Large intestine (tissue), 3 donors: Measurements from ENCODE around the gene HLA-B. TPM values are rescaled to one million over a fixed set of nuclear protein-coding genes. Genes with fewer than 3 reads are reported as not detected.

Experiments
- DNase-seq, 2 donors: peaks; one replicate each; pipeline versions ENCODE4 v3.0.0 to v3.0.0-alpha.2; 2013
- H3K27ac ChIP-seq: one replicate; pipeline ENCODE4 v1.5.1; 2013; ENCODE audit warnings: low read length
- H3K27me3 ChIP-seq: 2 replicates; pipeline ENCODE4 v1.6.1; 2013; ENCODE audit warnings: low read length; ENCODE audit not compliant: control insufficient read depth, insufficient read depth
- H3K36me3 ChIP-seq: 2 replicates; pipeline ENCODE4 v1.6.1; 2013; ENCODE audit warnings: low read length; ENCODE audit not compliant: control insufficient read depth, insufficient read depth
- H3K4me1 ChIP-seq: one replicate; pipeline ENCODE4 v1.6.1; 2013; ENCODE audit warnings: low read length; ENCODE audit not compliant: control insufficient read depth, insufficient read depth
- H3K4me3 ChIP-seq: one replicate; pipeline ENCODE4 v1.5.1; 2013; ENCODE audit warnings: low read length
- H3K9me3 ChIP-seq: one replicate; pipeline ENCODE4 v1.6.1; 2013; ENCODE audit warnings: mild to moderate bottlenecking, low read depth, low read length, moderate library complexity; ENCODE audit not compliant: control insufficient read depth
- WGBS: methylation state at CpG from one replicate; pipeline ENCODE4 v1.1.5; 2013; ENCODE audit warnings: low lambda C conversion rate; ENCODE audit not compliant: insufficient coverage; 5-methylcytosine and 5-hydroxymethylcytosine counted together
- polyA plus RNA-seq: library from polyadenylated mRNA; unstranded; fragments of 120-200 nt; gene quantifications from one replicate; pipeline ENCODE4 v1.2.1, GENCODE V29; 2013

Gene HLA-B
- polyA plus RNA-seq, 1 donor, result 353 TPM

GRCh38 chr6:31340228-31340627 lies 16.8 kb downstream of the HLA-B start:
- DNase-seq, result no peak
- Histone ChIP-seq H3K27me3 (peaks cover 3% of the 10 kb centered on the region), H3K36me3 (no peaks in the 10 kb centered on the region), H3K4me3 (no peak overlapping the region), H3K4me1 (no peaks in the 10 kb centered on the region), H3K9me3 (peaks cover 8% of the 10 kb centered on the region), H3K27ac (no peak overlapping the region)

- Histone ChIP-seq H3K9me3 (peaks cover 8% of the 10 kb centered on the region), H3K36me3 (no peaks in the 10 kb centered on the region), H3K4me3 (no peak overlapping the region), H3K4me1 (no peaks in the 10 kb centered on the region), H3K27me3 (no peaks in the 10 kb centered on the region), H3K27ac (no peak overlapping the region)
- WGBS, result no CpG with 5 or more reads among the region's 3 CpGs
- no peak for DNase-seq
Measured at GRCh38 chr6:31339210-31339609, 17.8 kb downstream of the HLA-B start.

GRCh38 chr6:31336896-31337496 lies 20.0 kb downstream of the HLA-B start:
- Histone ChIP-seq H3K36me3 (no peaks in the 10 kb centered on the region), H3K27ac (no peak overlapping the region), H3K9me3 (peaks cover 8% of the 10 kb centered on the region), H3K4me3 (no peak overlapping the region), H3K4me1 (no peaks in the 10 kb centered on the region), H3K27me3 (no peaks in the 10 kb centered on the region)
- WGBS, result no CpG with 5 or more reads among the region's 3 CpGs
- DNase-seq, result no peak

GRCh38 chr6:31332637-31333602 lies 24.1 kb downstream of the HLA-B start:
- Histone ChIP-seq H3K36me3 (no peaks in the 10 kb centered on the region), H3K4me1 (no peaks in the 10 kb centered on the region), H3K27ac (no peak overlapping the region), H3K4me3 (no peak overlapping the region), H3K9me3 (peaks cover 2% of the 10 kb centered on the region), H3K27me3 (no peaks in the 10 kb centered on the region)
- 20% methylated on average over 1 of the region's 4 CpGs for WGBS
- DNase-seq, result no peak

GRCh38 chr6:31328355-31328960 lies 28.5 kb downstream of the HLA-B start:
- Histone ChIP-seq H3K4me3 (no peak overlapping the region), H3K4me1 (no peaks in the 10 kb centered on the region), H3K36me3 (no peaks in the 10 kb centered on the region), H3K27me3 (no peaks in the 10 kb centered on the region), H3K9me3 (no peaks in the 10 kb centered on the region), H3K27ac (no peak overlapping the region)
- no peak for DNase-seq
- WGBS, result 43% methylated on average over 2 of the region's 7 CpGs

- Histone ChIP-seq H3K36me3 (no peaks in the 10 kb centered on the region), H3K4me3 (no peak overlapping the region), H3K27me3 (peaks cover 8% of the 10 kb centered on the region), H3K27ac (no peak overlapping the region), H3K4me1 (no peaks in the 10 kb centered on the region), H3K9me3 (no peaks in the 10 kb centered on the region)
- DNase-seq, result peak in 1 of 2 donors; percentile 5
Measured at GRCh38 chr6:31321820-31322219, 35.2 kb downstream of the HLA-B start.

- Histone ChIP-seq H3K4me1 (no peaks in the 10 kb centered on the region), H3K36me3 (no peaks in the 10 kb centered on the region), H3K27me3 (peaks cover 8% of the 10 kb centered on the region), H3K27ac (no peak overlapping the region), H3K4me3 (no peak overlapping the region), H3K9me3 (no peaks in the 10 kb centered on the region)
- no peak for DNase-seq
- 40% methylated on average over 1 of the region's 1 CpG for WGBS
Measured at GRCh38 chr6:31321005-31321707, 35.8 kb downstream of the HLA-B start.

GRCh38 chr6:31317036-31317435 lies 39.9 kb downstream of the HLA-B start:
- no CpG with 5 or more reads among the region's 2 CpGs for WGBS
- no peaks in the 10 kb centered on the region for H3K4me1 ChIP-seq

GRCh38 chr6:31309641-31310040 lies 47.3 kb downstream of the HLA-B start:
- no peak overlapping the region for H3K27ac ChIP-seq
- no peak for DNase-seq
- H3K4me1 ChIP-seq, result peaks cover 5% of the 10 kb centered on the region
- H3K27me3 ChIP-seq, result peaks cover 38% of the 10 kb centered on the region
- H3K9me3 ChIP-seq, result peaks cover 12% of the 10 kb centered on the region
- no peaks in the 10 kb centered on the region for H3K36me3 ChIP-seq
- no peak overlapping the region for H3K4me3 ChIP-seq
- WGBS, result no CpG with 5 or more reads among the region's 2 CpGs

More at GRCh38 chr6:31317036-31317435, 39.9 kb downstream of the HLA-B start:
- no peaks in the 10 kb centered on the region for H3K36me3 ChIP-seq
- peaks cover 8% of the 10 kb centered on the region for H3K27me3 ChIP-seq
- DNase-seq, result no peak
- no peak overlapping the region for H3K27ac ChIP-seq
- no peak overlapping the region for H3K4me3 ChIP-seq
- H3K9me3 ChIP-seq, result no peaks in the 10 kb centered on the region

- Histone ChIP-seq H3K4me3 (no peak overlapping the region), H3K27me3 (peaks cover 38% of the 10 kb centered on the region), H3K27ac (no peak overlapping the region), H3K36me3 (no peaks in the 10 kb centered on the region), H3K9me3 (peaks cover 12% of the 10 kb centered on the region), H3K4me1 (peaks cover 5% of the 10 kb centered on the region)
- DNase-seq, result no peak
- WGBS, result no CpG with 5 or more reads among the region's 11 CpGs
Measured at GRCh38 chr6:31308845-31309175, 48.2 kb downstream of the HLA-B start.
